GM18858 (cell line): Measurements from ENCODE around the gene GLI3.

ENCODE experiments used
- ATAC-seq: cut with Tn5 transposase; IDR thresholded peaks from one replicate; pipeline ENCODE4 v1.9.1; 2021; ENCODE audit not compliant: unreplicated experiment

GLI3 gene

GRCh38 chr7:42176724-42177101 is 60.3 kb downstream of the GLI3 start:
- ATAC-seq: no peak

GRCh38 chr7:42175834-42176723 is 60.9 kb downstream of the GLI3 start:
- no peak for ATAC-seq

- no peak for ATAC-seq
These were observed 62.6 kb downstream of the GLI3 start for GRCh38 chr7:42174391-42174912.

- no peak for ATAC-seq
These were observed 66.3 kb downstream of the GLI3 start for GRCh38 chr7:42170724-42171123.

GRCh38 chr7:42168512-42168911 is 68.5 kb downstream of the GLI3 start:
- no peak for ATAC-seq

GRCh38 chr7:42167631-42168236 is 69.3 kb downstream of the GLI3 start:
- no peak for ATAC-seq

GRCh38 chr7:42167206-42167605 is 69.8 kb downstream of the GLI3 start:
- ATAC-seq: no peak

- no peak for ATAC-seq
These were observed 72.1 kb downstream of the GLI3 start for GRCh38 chr7:42164881-42165428.

GRCh38 chr7:42162560-42163325 is 74.3 kb downstream of the GLI3 start:
- no peak for ATAC-seq

GRCh38 chr7:42161719-42162118 is 75.3 kb downstream of the GLI3 start:
- ATAC-seq: no peak

GRCh38 chr7:42161110-42161509 is 75.9 kb downstream of the GLI3 start:
- ATAC-seq: no peak

- ATAC-seq: no peak
These were observed 77.9 kb downstream of the GLI3 start for GRCh38 chr7:42159130-42159529.

- no peak for ATAC-seq
These were observed 79.9 kb downstream of the GLI3 start for GRCh38 chr7:42156967-42157721.

GRCh38 chr7:42156291-42156865 is 80.6 kb downstream of the GLI3 start:
- no peak for ATAC-seq

GRCh38 chr7:42155584-42156290 is 81.3 kb downstream of the GLI3 start:
- no peak for ATAC-seq

GRCh38 chr7:42154173-42154572 is 82.8 kb downstream of the GLI3 start:
- no peak for ATAC-seq

- ATAC-seq: no peak
These were observed 84.4 kb downstream of the GLI3 start for GRCh38 chr7:42152329-42153205.

- ATAC-seq: no peak
These were observed 85.7 kb downstream of the GLI3 start for GRCh38 chr7:42151309-42151708.

- no peak for ATAC-seq
These were observed 91.5 kb downstream of the GLI3 start for GRCh38 chr7:42145539-42145938.
